GM23338 (cell line): ENCODE measurements around the gene RFXANK. TPM values are rescaled to one million over a fixed set of nuclear protein-coding genes. Genes with fewer than 3 reads are reported as not detected.

Source experiments
- ATAC-seq: fragments of 200-7000 bp; cut with Tn5 transposase; 3 replicates; pipeline ENCODE4 v1.9.1; 2020
- DNase-seq: peaks from one replicate; pipeline ENCODE4 v3.0.0-alpha.2; 2015; ENCODE audit warnings: low spot score
- H2AFZ ChIP-seq: fragments of 200-600 bp; sonication (generic); 2 replicates; pipeline ENCODE4 v1.8.0; 2016; ENCODE audit warnings: antibody characterized with exemption, mild to moderate bottlenecking, moderate library complexity
- H3F3A ChIP-seq: fragments of 200-600 bp; sonication (generic); replicated peaks from 2 replicates; pipeline ENCODE4 v1.8.0; 2017; ENCODE audit warnings: antibody characterized with exemption, mixed run types, low read depth
- H3K27ac ChIP-seq: fragments of 200-600 bp; sonication (generic); 2 replicates; pipeline ENCODE4 v1.6.1; 2016; ENCODE audit warnings: low read depth
- H3K27me3 ChIP-seq: fragments of 200-600 bp; sonication (generic); 2 replicates; pipeline ENCODE4 v1.8.0; 2016; ENCODE audit warnings: mild to moderate bottlenecking, mixed run types, moderate library complexity; ENCODE audit not compliant: insufficient read depth
- H3K36me3 ChIP-seq: fragments of 200-600 bp; sonication (generic); 2 replicates; pipeline ENCODE4 v1.8.0; 2016; ENCODE audit warnings: mild to moderate bottlenecking; ENCODE audit not compliant: insufficient read depth
- H3K4me1 ChIP-seq: fragments of 200-600 bp; sonication (generic); 2 replicates; pipeline ENCODE4 v1.8.0; 2016; ENCODE audit warnings: mild to moderate bottlenecking, moderate library complexity; ENCODE audit not compliant: insufficient read depth
- H3K4me2 ChIP-seq: fragments of 200-600 bp; sonication (generic); 2 replicates; pipeline ENCODE4 v1.7.1; 2017; ENCODE audit warnings: mixed run types
- H3K4me3 ChIP-seq: fragments of 200-600 bp; sonication (generic); 2 replicates; pipeline ENCODE4 v1.6.1; 2016; ENCODE audit warnings: mixed run types
- H3K79me2 ChIP-seq: fragments of 200-600 bp; sonication (generic); replicated peaks from 2 replicates; pipeline ENCODE4 v1.8.0; 2017; ENCODE audit warnings: mild to moderate bottlenecking; ENCODE audit not compliant: insufficient read depth
- H3K9me2 ChIP-seq: fragments of 200-600 bp; sonication (generic); 2 replicates; pipeline ENCODE4 v1.8.0; 2017; ENCODE audit not compliant: insufficient read depth
- H4K20me1 ChIP-seq: fragments of 200-600 bp; sonication (generic); replicated peaks from 2 replicates; pipeline ENCODE4 v1.8.0; 2017; ENCODE audit warnings: mild to moderate bottlenecking; ENCODE audit not compliant: insufficient read depth
- H3K27ac Mint-ChIP-seq: 2 replicates; pipeline ENCODE4 v1.8.0; 2020; ENCODE audit warnings: inconsistent platforms, mild to moderate bottlenecking, moderate library complexity, mixed read lengths
- H3K27me3 Mint-ChIP-seq: 3 replicates; pipeline ENCODE4 v1.8.0; 2022; ENCODE audit warnings: low read depth, mild to moderate bottlenecking, moderate library complexity, mixed read lengths, inconsistent platforms; ENCODE audit not compliant: insufficient read depth, poor library complexity
- H3K36me3 Mint-ChIP-seq: 3 replicates; pipeline ENCODE4 v1.8.0; 2021; ENCODE audit warnings: low read depth, mild to moderate bottlenecking, inconsistent platforms, moderate library complexity, mixed read lengths
- H3K4me1 Mint-ChIP-seq: 3 replicates; pipeline ENCODE4 v1.8.0; 2020; ENCODE audit warnings: mild to moderate bottlenecking, inconsistent platforms, mixed read lengths
- H3K4me3 Mint-ChIP-seq: 3 replicates; pipeline ENCODE4 v1.8.0; 2021; ENCODE audit warnings: moderate library complexity, mild to moderate bottlenecking, inconsistent platforms, mixed read lengths
- H3K9me3 Mint-ChIP-seq: 3 replicates; pipeline ENCODE4 v1.8.0; 2020; ENCODE audit warnings: moderate library complexity, mild to moderate bottlenecking, inconsistent platforms, mixed read lengths
- CREB1 ChIP-seq: fragments of 250-450 bp; sonication (Bioruptor Pico); IDR thresholded peaks from 2 replicates; pipeline ENCODE4 v1.5.0; 2020; ENCODE audit warnings: low read depth, mild to moderate bottlenecking, moderate library complexity
- EZH2 ChIP-seq: fragments of 200-600 bp; sonication (generic); IDR thresholded peaks from one replicate; pipeline ENCODE4 v1.8.0; 2017; ENCODE audit warnings: antibody characterized with exemption, mild to moderate bottlenecking, low read depth; ENCODE audit not compliant: unreplicated experiment
- EZH2phosphoT487 ChIP-seq: fragments of 200-600 bp; sonication (generic); IDR thresholded peaks from one replicate; pipeline ENCODE4 v1.8.1; 2018; ENCODE audit warnings: antibody characterized with exemption; ENCODE audit not compliant: unreplicated experiment
- NANOG ChIP-seq: IDR thresholded peaks from 2 replicates; pipeline ENCODE4 v1.6.1; 2016; ENCODE audit warnings: antibody characterized with exemption, borderline replicate concordance
- POLR2AphosphoS5 ChIP-seq: IDR thresholded peaks from 2 replicates; pipeline ENCODE4 v1.6.1; 2016; ENCODE audit warnings: antibody characterized with exemption, low read depth
- STAT1 ChIP-seq: IDR thresholded peaks from one replicate; pipeline ENCODE4 v1.6.1; 2016; ENCODE audit warnings: antibody characterized with exemption; ENCODE audit not compliant: unreplicated experiment
- ZNF114 ChIP-seq: fragments of 250-450 bp; sonication (Bioruptor Pico); IDR thresholded peaks from 2 replicates; pipeline ENCODE4 v1.5.0; 2020; ENCODE audit warnings: mild to moderate bottlenecking, moderate library complexity
- ZNF331 ChIP-seq: fragments of 250-450 bp; sonication (Bioruptor Pico); IDR thresholded peaks from 2 replicates; pipeline ENCODE4 v1.5.0; 2020; ENCODE audit warnings: low read depth, mild to moderate bottlenecking, moderate library complexity
- ZNF462 ChIP-seq: fragments of 250-450 bp; sonication (Bioruptor Pico); IDR thresholded peaks from 2 replicates; pipeline ENCODE4 v1.5.0; 2020; ENCODE audit warnings: mild to moderate bottlenecking, moderate library complexity
- polyA plus RNA-seq: library from polyadenylated mRNA; unstranded; fragments of >200 nt; fragmentation: Nextera tagmentation; extraction: Ambion mirVana; gene quantifications from 2 replicates; pipeline ENCODE4 v1.2.1, GENCODE V29; 2016
- total RNA-seq: library from RNA; depleted of rRNA; stranded (reverse); fragments of >200 nt; shearing (Covaris generic); gene quantifications from 2 replicates; pipeline ENCODE4 v1.2.3, GENCODE V29; 2014
- TF ChIP-seq, protein P1 (sequence below): IDR thresholded peaks from 2 replicates; pipeline ENCODE4 v1.6.1; 2016; ENCODE audit warnings: antibody characterized with exemption
- TF ChIP-seq, protein P2 (sequence below), 2 experiments: fragments of 200-600 bp in 1 of 2; sonication (generic) in 1 of 2; conservative IDR thresholded peaks; 2 replicates each; pipeline versions ENCODE4 v1.5.1 to v1.6.1; 2016 to 2017; ENCODE audit warnings: antibody characterized with exemption in 2 of 2, low read depth in 2 of 2, mild to moderate bottlenecking in 2 of 2, moderate library complexity in 1 of 2
- TF ChIP-seq, protein P3 (sequence below): IDR thresholded peaks from one replicate; pipeline ENCODE4 v1.6.1; 2018; ENCODE audit warnings: antibody characterized with exemption; ENCODE audit not compliant: unreplicated experiment

RFXANK gene
- total and polyA plus RNA-seq, 2 experiments from 2014 or later: 54.3 to 124 TPM

DNA sequence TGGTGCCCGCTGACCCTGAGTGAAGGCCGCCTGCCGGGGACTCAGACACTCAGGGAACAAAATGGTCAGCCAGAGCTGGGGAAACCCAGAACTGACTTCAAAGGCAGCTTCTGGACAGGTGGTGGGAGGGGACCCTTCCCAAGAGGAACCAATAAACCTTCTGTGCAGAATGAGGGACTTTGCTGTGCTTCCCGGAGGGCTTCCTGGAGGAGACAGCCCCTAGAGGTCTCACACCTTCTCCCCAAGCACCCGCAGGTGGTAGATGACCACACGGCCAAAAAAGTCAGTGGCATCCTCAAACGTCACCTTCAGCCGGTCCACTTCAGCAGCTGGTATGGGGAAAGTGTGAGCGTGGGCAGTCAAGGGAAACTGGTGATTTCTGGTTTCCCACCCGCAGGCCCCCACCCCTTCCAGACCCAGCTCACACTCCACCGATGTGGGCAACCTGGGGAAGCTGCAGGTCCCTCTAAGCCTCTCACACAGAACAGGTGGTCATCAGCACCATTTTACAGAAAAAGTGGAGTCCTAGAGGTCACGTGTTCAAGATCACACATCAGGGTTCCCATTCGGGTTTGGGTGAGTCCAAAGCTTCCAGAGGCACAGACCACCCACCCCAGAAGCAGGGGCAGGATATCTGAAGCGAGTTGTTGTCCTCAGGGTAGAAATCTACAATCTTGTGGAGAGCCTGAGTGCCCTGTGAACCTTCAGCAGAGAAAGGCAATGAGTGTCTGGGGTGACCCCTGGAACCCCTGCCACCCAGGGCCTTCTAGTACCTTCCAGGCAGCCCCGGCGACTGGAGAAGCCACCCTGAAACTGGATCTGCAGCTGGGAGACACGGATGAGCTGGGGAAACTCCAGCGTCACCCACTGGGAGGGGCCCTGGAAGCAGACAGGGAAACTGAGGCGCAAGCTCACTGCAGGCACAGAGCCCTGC is 9.9 kb downstream of the RFXANK start:
- no peak overlapping the region for H2AFZ ChIP-seq
- no peaks in the 10 kb centered on the region for H3K9me3 Mint-ChIP-seq
- no peak for TF ChIP-seq ZNF331 (CRISPR knock-in tag)
- TF ChIP-seq ZNF462: no peak
- TF ChIP-seq, protein P1, sequence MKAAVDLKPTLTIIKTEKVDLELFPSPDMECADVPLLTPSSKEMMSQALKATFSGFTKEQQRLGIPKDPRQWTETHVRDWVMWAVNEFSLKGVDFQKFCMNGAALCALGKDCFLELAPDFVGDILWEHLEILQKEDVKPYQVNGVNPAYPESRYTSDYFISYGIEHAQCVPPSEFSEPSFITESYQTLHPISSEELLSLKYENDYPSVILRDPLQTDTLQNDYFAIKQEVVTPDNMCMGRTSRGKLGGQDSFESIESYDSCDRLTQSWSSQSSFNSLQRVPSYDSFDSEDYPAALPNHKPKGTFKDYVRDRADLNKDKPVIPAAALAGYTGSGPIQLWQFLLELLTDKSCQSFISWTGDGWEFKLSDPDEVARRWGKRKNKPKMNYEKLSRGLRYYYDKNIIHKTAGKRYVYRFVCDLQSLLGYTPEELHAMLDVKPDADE: no peak
- TF ChIP-seq POLR2AphosphoS5: no peak
- no peak for TF ChIP-seq ZNF114 (CRISPR knock-in tag)
- TF ChIP-seq EZH2: no peak
- no peak for TF ChIP-seq NANOG
- no peak for TF ChIP-seq STAT1
- TF ChIP-seq CREB1 (CRISPR knock-in tag): no peak
- TF ChIP-seq, protein P2, sequence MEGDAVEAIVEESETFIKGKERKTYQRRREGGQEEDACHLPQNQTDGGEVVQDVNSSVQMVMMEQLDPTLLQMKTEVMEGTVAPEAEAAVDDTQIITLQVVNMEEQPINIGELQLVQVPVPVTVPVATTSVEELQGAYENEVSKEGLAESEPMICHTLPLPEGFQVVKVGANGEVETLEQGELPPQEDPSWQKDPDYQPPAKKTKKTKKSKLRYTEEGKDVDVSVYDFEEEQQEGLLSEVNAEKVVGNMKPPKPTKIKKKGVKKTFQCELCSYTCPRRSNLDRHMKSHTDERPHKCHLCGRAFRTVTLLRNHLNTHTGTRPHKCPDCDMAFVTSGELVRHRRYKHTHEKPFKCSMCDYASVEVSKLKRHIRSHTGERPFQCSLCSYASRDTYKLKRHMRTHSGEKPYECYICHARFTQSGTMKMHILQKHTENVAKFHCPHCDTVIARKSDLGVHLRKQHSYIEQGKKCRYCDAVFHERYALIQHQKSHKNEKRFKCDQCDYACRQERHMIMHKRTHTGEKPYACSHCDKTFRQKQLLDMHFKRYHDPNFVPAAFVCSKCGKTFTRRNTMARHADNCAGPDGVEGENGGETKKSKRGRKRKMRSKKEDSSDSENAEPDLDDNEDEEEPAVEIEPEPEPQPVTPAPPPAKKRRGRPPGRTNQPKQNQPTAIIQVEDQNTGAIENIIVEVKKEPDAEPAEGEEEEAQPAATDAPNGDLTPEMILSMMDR (conservative IDR thresholded peaks at IDR 0.05; ENCODE audit: low read depth in 2 of 2): no peak
- no peak for TF ChIP-seq EZH2phosphoT487
- TF ChIP-seq, protein P3, sequence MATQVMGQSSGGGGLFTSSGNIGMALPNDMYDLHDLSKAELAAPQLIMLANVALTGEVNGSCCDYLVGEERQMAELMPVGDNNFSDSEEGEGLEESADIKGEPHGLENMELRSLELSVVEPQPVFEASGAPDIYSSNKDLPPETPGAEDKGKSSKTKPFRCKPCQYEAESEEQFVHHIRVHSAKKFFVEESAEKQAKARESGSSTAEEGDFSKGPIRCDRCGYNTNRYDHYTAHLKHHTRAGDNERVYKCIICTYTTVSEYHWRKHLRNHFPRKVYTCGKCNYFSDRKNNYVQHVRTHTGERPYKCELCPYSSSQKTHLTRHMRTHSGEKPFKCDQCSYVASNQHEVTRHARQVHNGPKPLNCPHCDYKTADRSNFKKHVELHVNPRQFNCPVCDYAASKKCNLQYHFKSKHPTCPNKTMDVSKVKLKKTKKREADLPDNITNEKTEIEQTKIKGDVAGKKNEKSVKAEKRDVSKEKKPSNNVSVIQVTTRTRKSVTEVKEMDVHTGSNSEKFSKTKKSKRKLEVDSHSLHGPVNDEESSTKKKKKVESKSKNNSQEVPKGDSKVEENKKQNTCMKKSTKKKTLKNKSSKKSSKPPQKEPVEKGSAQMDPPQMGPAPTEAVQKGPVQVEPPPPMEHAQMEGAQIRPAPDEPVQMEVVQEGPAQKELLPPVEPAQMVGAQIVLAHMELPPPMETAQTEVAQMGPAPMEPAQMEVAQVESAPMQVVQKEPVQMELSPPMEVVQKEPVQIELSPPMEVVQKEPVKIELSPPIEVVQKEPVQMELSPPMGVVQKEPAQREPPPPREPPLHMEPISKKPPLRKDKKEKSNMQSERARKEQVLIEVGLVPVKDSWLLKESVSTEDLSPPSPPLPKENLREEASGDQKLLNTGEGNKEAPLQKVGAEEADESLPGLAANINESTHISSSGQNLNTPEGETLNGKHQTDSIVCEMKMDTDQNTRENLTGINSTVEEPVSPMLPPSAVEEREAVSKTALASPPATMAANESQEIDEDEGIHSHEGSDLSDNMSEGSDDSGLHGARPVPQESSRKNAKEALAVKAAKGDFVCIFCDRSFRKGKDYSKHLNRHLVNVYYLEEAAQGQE: no peak

More for the DNA sequence above, 9.9 kb downstream of the RFXANK start:
- 0 out of 2 replicates have a peak, but pooled peaks cover 9% of the 10 kb centered on the region for H3F3A ChIP-seq
- ATAC-seq (no peak), DNase-seq (no peak)
- no peak overlapping the region for H3K27ac Mint-ChIP-seq
- no peaks in the 10 kb centered on the region for H3K36me3 ChIP-seq
- 0 out of 2 replicates have a peak, but pooled peaks cover 6% of the 10 kb centered on the region for H3K4me1 ChIP-seq
- peaks cover 38% of the 10 kb centered on the region for H3K36me3 Mint-ChIP-seq
- no peaks in the 10 kb centered on the region for H3K79me2 ChIP-seq
- peak overlapping the region; percentile 96 for H3K4me3 ChIP-seq
- peak overlapping the region; percentile 92 for H3K4me2 ChIP-seq
- H3K4me1 Mint-ChIP-seq: peaks cover 11% of the 10 kb centered on the region; the same call in 2 of the 3 replicates
- H3K4me3 Mint-ChIP-seq: peak overlapping the region; percentile 93
- no peaks in the 10 kb centered on the region for H3K9me2 ChIP-seq
- no peak overlapping the region for H3K27ac ChIP-seq
- H3K27me3 ChIP-seq: peaks cover 32% of the 10 kb centered on the region
- H3K27me3 Mint-ChIP-seq: peaks cover 49% of the 10 kb centered on the region
- H4K20me1 ChIP-seq: no peaks in the 10 kb centered on the region; the same call in 1 of the 2 replicates
